Trophoblast cell (in vitro differentiated cells and primary cell): ENCODE data around the gene MZF1.

ENCODE experiments used
- DNase-seq, 2 donors: peaks; one replicate each; pipeline ENCODE4 v3.0.0-alpha.2; 2016
- H2AFZ ChIP-seq: 2 replicates; pipeline ENCODE4 v1.6.1; 2013; ENCODE audit warnings: low read length, moderate library complexity, mild to moderate bottlenecking; ENCODE audit not compliant: insufficient read depth, poor library complexity
- H2AK5ac ChIP-seq: 2 replicates; pipeline ENCODE4 v1.6.1; 2013; ENCODE audit warnings: mild to moderate bottlenecking, low read length
- H2BK120ac ChIP-seq: 2 replicates; pipeline ENCODE4 v1.6.1; 2013; ENCODE audit warnings: low read length, mild to moderate bottlenecking, moderate library complexity; ENCODE audit not compliant: insufficient read depth, poor library complexity
- H2BK12ac ChIP-seq: 2 replicates; pipeline ENCODE4 v1.6.1; 2013; ENCODE audit warnings: mild to moderate bottlenecking, low read length, moderate library complexity
- H2BK5ac ChIP-seq: 2 replicates; pipeline ENCODE4 v1.6.1; 2013; ENCODE audit warnings: low read length, low read depth, moderate library complexity, mild to moderate bottlenecking; ENCODE audit not compliant: poor library complexity
- H3K14ac ChIP-seq: 2 replicates; pipeline ENCODE4 v1.6.1; 2013; ENCODE audit warnings: mild to moderate bottlenecking, low read length
- H3K18ac ChIP-seq: 2 replicates; pipeline ENCODE4 v1.6.1; 2013; ENCODE audit warnings: mild to moderate bottlenecking, low read length
- H3K23ac ChIP-seq: 2 replicates; pipeline ENCODE4 v1.6.1; 2013; ENCODE audit warnings: low read length
- H3K27ac ChIP-seq: 2 replicates; pipeline ENCODE4 v1.5.1; 2013; ENCODE audit warnings: low read depth, mild to moderate bottlenecking, inconsistent platforms, low read length, moderate library complexity
- H3K27me3 ChIP-seq: 2 replicates; pipeline ENCODE4 v1.6.1; 2013; ENCODE audit warnings: inconsistent platforms, mild to moderate bottlenecking, low read length, moderate library complexity; ENCODE audit not compliant: insufficient read depth
- H3K36me3 ChIP-seq, 2 experiments: 1 replicate in 1 of 2; 2 replicates in 1 of 2; pipeline ENCODE4 v1.6.1; 2013; ENCODE audit warnings: low read length in 2 of 2, mild to moderate bottlenecking in 2 of 2, moderate library complexity in 1 of 2; ENCODE audit not compliant: insufficient read depth in 2 of 2, control insufficient read depth in 1 of 2
- H3K4ac ChIP-seq: 2 replicates; pipeline ENCODE4 v1.6.1; 2013; ENCODE audit warnings: low read depth, mild to moderate bottlenecking, low read length, moderate library complexity
- H3K4me1 ChIP-seq, 2 experiments: 1 replicate in 1 of 2; 2 replicates in 1 of 2; pipeline ENCODE4 v1.6.1; 2013; ENCODE audit warnings: low read length in 2 of 2, mild to moderate bottlenecking in 2 of 2, moderate library complexity in 1 of 2; ENCODE audit not compliant: insufficient read depth in 2 of 2, control insufficient read depth in 1 of 2
- H3K4me2 ChIP-seq: 2 replicates; pipeline ENCODE4 v1.6.1; 2013; ENCODE audit warnings: inconsistent platforms, mild to moderate bottlenecking, low read length, moderate library complexity
- H3K4me3 ChIP-seq: 2 replicates; pipeline ENCODE4 v1.5.1; 2013; ENCODE audit warnings: mild to moderate bottlenecking, low read depth, low read length, inconsistent platforms
- H3K79me1 ChIP-seq: one replicate; pipeline ENCODE4 v1.6.1; 2013; ENCODE audit warnings: low read length
- H3K79me2 ChIP-seq: 2 replicates; pipeline ENCODE4 v1.6.1; 2013; ENCODE audit warnings: low read length, mild to moderate bottlenecking; ENCODE audit not compliant: control insufficient read depth, insufficient read depth, poor library complexity
- H3K9ac ChIP-seq: 2 replicates; pipeline ENCODE4 v1.6.1; 2013; ENCODE audit warnings: mild to moderate bottlenecking, low read length
- H3K9me3 ChIP-seq: 2 replicates; pipeline ENCODE4 v1.6.1; 2013; ENCODE audit warnings: low read depth, mild to moderate bottlenecking, control low read depth, inconsistent platforms, low read length; ENCODE audit not compliant: insufficient read depth
- H4K12ac ChIP-seq: 2 replicates; pipeline ENCODE4 v1.6.1; 2013; ENCODE audit warnings: low read depth, mild to moderate bottlenecking, low read length, moderate library complexity
- H4K8ac ChIP-seq: 2 replicates; pipeline ENCODE4 v1.6.1; 2013; ENCODE audit warnings: low read depth, mild to moderate bottlenecking, low read length, moderate library complexity
- H4K91ac ChIP-seq: one replicate; pipeline ENCODE4 v1.6.1; 2013; ENCODE audit warnings: low read depth, mild to moderate bottlenecking, low read length, moderate library complexity
- WGBS: extraction: QIAGEN DNeasy Blood & Tissue Kit; methylation state at CpG from one replicate; pipeline ENCODE4 v1.1.7; 2013; ENCODE audit warnings: missing lambda C conversion rate; ENCODE audit not compliant: insufficient read length, insufficient coverage; ENCODE audit errors: extremely low coverage; 5-methylcytosine and 5-hydroxymethylcytosine counted together

The MZF1 gene

DNA sequence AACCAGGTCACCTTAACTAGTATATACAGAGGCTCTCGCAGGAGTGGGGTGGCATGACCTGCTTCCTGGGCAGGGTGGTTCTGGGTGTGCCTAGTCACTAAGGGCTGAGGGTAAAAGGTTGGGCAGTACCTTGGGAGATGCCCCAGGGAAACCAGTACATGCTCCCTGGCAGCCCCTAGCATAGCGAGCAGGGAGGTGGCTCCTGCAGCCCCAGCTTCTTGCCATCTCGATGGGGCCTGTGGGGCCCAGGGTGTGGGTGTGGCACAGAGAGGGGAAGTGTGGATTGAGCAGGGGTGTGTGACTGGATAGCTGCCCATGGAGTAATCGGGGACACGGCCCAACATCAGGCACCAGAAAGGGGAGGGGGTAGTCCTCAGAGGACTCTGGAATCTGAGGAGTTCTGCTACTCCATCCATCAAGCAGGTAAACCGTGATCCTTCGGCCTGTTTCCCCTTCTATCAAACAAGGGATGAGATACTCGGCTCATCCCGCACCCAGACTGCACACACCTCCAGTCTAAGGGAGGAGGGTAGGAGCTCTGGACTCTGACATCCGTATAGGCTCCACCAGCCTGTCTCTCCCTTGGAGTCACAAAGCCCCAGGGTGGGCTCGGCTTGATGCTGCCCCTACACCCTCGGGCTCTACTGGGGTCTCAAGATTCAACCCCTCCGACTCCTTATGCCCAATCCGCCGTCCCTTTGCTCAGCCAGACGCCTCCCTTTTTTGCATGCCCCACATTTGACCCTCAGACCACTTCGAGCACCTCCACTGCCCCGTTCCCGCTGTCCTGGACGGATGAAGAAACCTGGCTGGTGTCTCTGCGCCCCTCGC is 54.7 kb downstream of the MZF1 start:
- peak overlapping the region; percentile 87 for H2AK5ac ChIP-seq
- H3K27me3 ChIP-seq: no peaks in the 10 kb centered on the region
- H3K27ac ChIP-seq: peak overlapping the region; percentile 80
- H3K79me1 ChIP-seq: peaks cover 17% of the 10 kb centered on the region
- peak overlapping the region; percentile 83 for H3K18ac ChIP-seq
- peak overlapping the region; percentile 94 for H3K14ac ChIP-seq
- peaks cover 21% of the 10 kb centered on the region for H3K79me2 ChIP-seq
- H3K23ac ChIP-seq: no peak overlapping the region
- peaks cover 21 to 22% of the 10 kb centered on the region in 2 experiments for H3K36me3 ChIP-seq
- H3K4me3 ChIP-seq: peak overlapping the region; percentile 88
- H2BK120ac ChIP-seq: peak overlapping the region; percentile 67
- peak overlapping the region; percentile 93 for H4K12ac ChIP-seq
- no peak for DNase-seq
- H4K91ac ChIP-seq: peak overlapping the region; percentile 92
- H3K4me1 ChIP-seq: peaks cover 13 to 16% of the 10 kb centered on the region in 2 experiments
- no peak overlapping the region for H2BK12ac ChIP-seq
- peak overlapping the region; percentile 72 for H2AFZ ChIP-seq
- peak overlapping the region; percentile 64 for H4K8ac ChIP-seq
- H3K9ac ChIP-seq: peak overlapping the region; percentile 91
- WGBS: no CpG with 5 or more reads among the region's 22 CpGs
- no peaks in the 10 kb centered on the region for H3K9me3 ChIP-seq
- H3K4ac ChIP-seq: peak overlapping the region; percentile 81
- H2BK5ac ChIP-seq: peak overlapping the region; percentile 54
- H3K4me2 ChIP-seq: peak overlapping the region; percentile 61

DNA sequence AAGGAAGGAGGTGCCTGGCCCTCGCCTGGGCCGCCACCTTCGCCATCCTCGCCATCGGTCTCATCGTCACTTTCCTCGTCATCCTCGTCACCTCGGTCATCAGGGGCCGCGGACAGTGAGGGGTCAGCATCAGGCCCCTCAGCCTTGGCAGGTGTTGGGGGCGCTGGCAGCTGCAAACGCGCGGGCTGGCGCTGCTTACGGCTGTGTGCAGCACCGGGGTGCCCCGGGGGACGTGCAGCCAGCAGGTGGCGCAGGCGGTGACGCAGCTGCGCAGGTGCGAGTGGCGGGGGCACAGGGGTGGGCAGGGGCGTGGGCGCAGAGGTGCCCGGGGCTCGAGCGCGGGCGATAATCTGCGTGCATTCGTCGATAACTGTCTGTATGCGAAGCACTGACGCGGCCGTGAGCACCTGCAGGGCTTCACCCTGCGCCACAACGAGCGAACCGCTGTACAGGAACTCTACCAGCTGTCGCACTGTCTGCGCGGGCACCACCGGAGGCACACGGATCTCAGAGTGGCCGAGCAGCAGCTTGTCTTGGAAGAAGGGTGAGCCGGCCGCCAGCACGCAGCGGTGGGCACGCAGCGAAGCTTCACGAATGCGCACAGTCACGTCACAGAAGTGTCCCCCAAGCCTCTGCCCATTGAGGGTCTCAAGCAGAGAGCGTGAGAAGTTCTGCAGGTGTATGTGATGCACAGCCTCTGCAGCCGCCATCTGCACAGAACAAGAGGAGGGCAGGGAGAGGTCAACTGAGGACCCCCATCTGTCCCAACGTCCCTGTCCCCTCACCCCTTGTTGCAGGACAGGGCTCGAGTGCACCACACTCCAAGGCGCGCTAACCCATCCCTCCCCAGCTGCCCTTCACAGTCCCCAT is 55.9 kb downstream of the MZF1 start:
- Histone ChIP-seq H3K36me3 (peaks cover 21 to 25% of the 10 kb centered on the region in 2 experiments), H3K4me3 (peak overlapping the region; percentile 34), H2AK5ac (no peak overlapping the region), H3K18ac (no peak overlapping the region), H3K4ac (peak overlapping the region; percentile 49), H3K79me2 (peaks cover 21% of the 10 kb centered on the region), H4K91ac (no peak overlapping the region), H3K27me3 (no peaks in the 10 kb centered on the region), H2BK5ac (no peak overlapping the region), H2BK120ac (no peak overlapping the region), H3K9me3 (no peaks in the 10 kb centered on the region), H3K4me1 (peaks cover 13 to 16% of the 10 kb centered on the region in 2 experiments), H2BK12ac (no peak overlapping the region), H4K12ac (no peak overlapping the region), H3K14ac (no peak overlapping the region), H2AFZ (no peak overlapping the region), H3K79me1 (peaks cover 17% of the 10 kb centered on the region), H3K27ac (no peak overlapping the region), H3K4me2 (no peak overlapping the region), H4K8ac (no peak overlapping the region), H3K23ac (no peak overlapping the region), H3K9ac (no peak overlapping the region)
- no CpG with 5 or more reads among the region's 65 CpGs for WGBS
- no peak for DNase-seq

DNA sequence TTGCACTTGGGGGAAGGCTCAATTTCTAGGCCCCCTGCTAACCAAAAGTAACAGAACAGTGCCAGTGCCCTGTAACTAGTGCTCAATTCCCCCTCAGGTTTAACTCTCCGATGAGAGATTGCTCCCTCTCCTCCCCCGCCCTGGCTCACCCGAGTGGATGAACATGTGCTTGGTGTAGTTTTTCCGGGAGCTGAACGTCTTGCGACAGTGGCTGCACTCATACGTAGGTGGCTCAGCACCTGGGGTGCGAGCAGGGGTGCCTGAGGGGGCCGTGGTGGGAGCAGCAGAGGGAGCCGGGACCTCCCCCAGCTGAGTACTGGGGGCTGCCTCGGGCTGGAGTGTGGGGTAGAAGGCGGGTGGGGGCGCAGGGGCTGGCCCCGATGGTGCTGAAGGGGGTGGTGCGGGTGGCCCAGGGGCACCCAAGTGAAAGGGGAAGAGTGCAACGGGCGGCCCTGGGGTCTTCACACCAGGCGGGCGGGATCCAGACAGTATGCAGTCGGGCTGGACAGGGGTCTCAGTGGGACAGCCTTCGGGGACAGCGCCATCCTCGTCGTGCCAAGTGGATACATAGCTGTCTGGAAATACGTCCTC is 56.8 kb downstream of the MZF1 start:
- Histone ChIP-seq H3K79me1 (peaks cover 17% of the 10 kb centered on the region), H2BK5ac (no peak overlapping the region), H3K36me3 (peaks cover 21 to 25% of the 10 kb centered on the region in 2 experiments), H3K18ac (no peak overlapping the region), H3K9ac (no peak overlapping the region), H2AFZ (no peak overlapping the region), H2AK5ac (no peak overlapping the region), H3K4me3 (no peak overlapping the region), H4K12ac (no peak overlapping the region), H3K23ac (no peak overlapping the region), H4K8ac (no peak overlapping the region), H3K4me1 (peaks cover 13 to 16% of the 10 kb centered on the region in 2 experiments), H3K4me2 (no peak overlapping the region), H3K14ac (no peak overlapping the region), H4K91ac (no peak overlapping the region), H3K4ac (no peak overlapping the region), H3K27ac (no peak overlapping the region), H3K79me2 (peaks cover 21% of the 10 kb centered on the region), H3K27me3 (no peaks in the 10 kb centered on the region), H2BK12ac (no peak overlapping the region), H3K9me3 (no peaks in the 10 kb centered on the region), H2BK120ac (no peak overlapping the region)
- no peak for DNase-seq
- no CpG with 5 or more reads among the region's 25 CpGs for WGBS

DNA sequence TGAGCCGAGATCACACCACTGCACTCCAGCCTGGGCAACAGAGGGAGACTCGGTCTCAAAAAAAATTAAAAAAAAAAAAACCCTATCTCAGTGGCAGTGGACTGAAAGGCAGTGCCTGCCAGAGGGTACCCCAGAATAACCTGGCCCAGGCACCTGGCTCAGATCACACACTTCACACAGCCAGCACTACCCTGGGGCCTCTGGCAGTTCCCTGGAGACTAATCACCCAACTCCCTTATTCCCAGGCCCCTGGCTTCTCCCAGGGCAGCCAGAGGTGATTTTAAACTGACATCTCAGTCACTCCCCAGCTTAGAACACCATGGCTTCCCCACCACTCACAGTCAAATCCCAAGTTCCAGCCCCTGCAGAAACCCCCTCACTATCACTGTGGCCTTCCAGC is 57.9 kb downstream of the MZF1 start:
- H3K27ac ChIP-seq: no peak overlapping the region
- peaks cover 21% of the 10 kb centered on the region for H3K79me2 ChIP-seq
- no peak overlapping the region for H3K18ac ChIP-seq
- H3K79me1 ChIP-seq: peaks cover 17% of the 10 kb centered on the region
- no peak overlapping the region for H2AFZ ChIP-seq
- H2BK12ac ChIP-seq: no peak overlapping the region
- H3K4me3 ChIP-seq: no peak overlapping the region
- no peak overlapping the region for H4K12ac ChIP-seq
- H3K9ac ChIP-seq: no peak overlapping the region
- H3K4me2 ChIP-seq: no peak overlapping the region
- H3K9me3 ChIP-seq: no peaks in the 10 kb centered on the region
- no CpG with 5 or more reads among the region's 2 CpGs for WGBS
- H2BK120ac ChIP-seq: no peak overlapping the region
- H3K4me1 ChIP-seq: peaks cover 13 to 16% of the 10 kb centered on the region in 2 experiments
- no peak overlapping the region for H3K23ac ChIP-seq
- no peaks in the 10 kb centered on the region for H3K27me3 ChIP-seq
- H2BK5ac ChIP-seq: no peak overlapping the region
- DNase-seq: no peak
- H4K91ac ChIP-seq: no peak overlapping the region
- no peak overlapping the region for H3K4ac ChIP-seq
- H4K8ac ChIP-seq: no peak overlapping the region
- no peak overlapping the region for H2AK5ac ChIP-seq
- no peak overlapping the region for H3K14ac ChIP-seq
- peaks cover 21 to 25% of the 10 kb centered on the region in 2 experiments for H3K36me3 ChIP-seq
